Sigmoid colon (tissue), 4 donors: ENCODE data around the gene NLGN3.

Experiments
- CTCF ChIP-seq, 4 experiments: fragments of 450-650 bp in 3 of 4; fragments of 200-600 bp in 1 of 4; IDR thresholded peaks; one replicate each; pipeline ENCODE4 v1.5.1; 2016 to 2019; ENCODE audit warnings: antibody characterized with exemption in 4 of 4, mild to moderate bottlenecking in 3 of 4, moderate library complexity in 2 of 4
- EP300 ChIP-seq, 4 donors: sonication (generic); formaldehyde crosslinking; IDR thresholded peaks; one replicate each; pipeline ENCODE4 v1.6.1; 2017; ENCODE audit warnings: antibody characterized with exemption in 4 of 4
- POLR2A ChIP-seq, 2 donors: fragments of 450-650 bp; IDR thresholded peaks; one replicate each; pipeline ENCODE4 v1.6.1; 2016; ENCODE audit warnings: antibody characterized with exemption in 2 of 2, mild to moderate bottlenecking in 2 of 2, moderate library complexity in 2 of 2
- POLR2AphosphoS5 ChIP-seq, 4 donors: sonication (generic); formaldehyde crosslinking; IDR thresholded peaks; one replicate each; pipeline ENCODE4 v1.6.1; 2017; ENCODE audit warnings: antibody characterized with exemption in 4 of 4

DNA sequence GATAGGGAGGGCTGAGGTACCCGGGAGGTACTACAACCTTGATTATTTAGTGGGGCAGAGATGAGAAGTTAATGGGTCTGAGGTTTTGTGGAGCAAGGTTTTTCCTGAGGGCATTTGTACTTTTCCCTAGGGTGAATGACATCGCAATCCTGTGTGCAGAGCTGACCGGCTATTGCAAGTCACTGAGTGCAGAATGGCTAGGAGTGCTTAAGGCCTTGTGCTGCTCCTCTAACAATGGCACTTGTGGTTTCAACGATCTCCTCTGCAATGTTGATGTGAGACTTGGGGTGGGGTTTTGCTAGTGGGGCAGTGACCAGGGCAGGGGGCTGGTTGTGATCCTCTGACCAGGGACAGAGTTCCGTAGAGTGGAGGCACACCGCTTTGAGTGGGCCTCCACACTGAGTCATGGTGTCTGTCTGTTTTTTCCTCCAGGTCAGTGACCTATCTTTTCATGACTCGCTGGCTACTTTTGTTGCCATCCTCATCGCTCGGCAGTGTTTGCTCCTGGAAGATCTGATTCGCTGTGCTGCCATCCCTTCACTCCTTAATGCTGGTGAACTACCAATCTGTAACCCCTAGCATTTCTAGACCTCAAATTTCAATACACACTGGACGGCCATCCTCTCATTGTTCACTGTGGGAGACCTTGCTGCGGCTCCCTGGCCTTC lies 16.3 kb upstream of the NLGN3 start:
- TF ChIP-seq CTCF (IDR thresholded peaks at IDR 0.05), result no peak
- TF ChIP-seq POLR2A (IDR thresholded peaks at IDR 0.05), result no peak
- no peak for TF ChIP-seq POLR2AphosphoS5 (IDR thresholded peaks at IDR 0.05)
- TF ChIP-seq EP300 (IDR thresholded peaks at IDR 0.05), result no peak
